Karpas-422 (cell line): ENCODE data around the gene VWA1. TPM values are rescaled to one million over a fixed set of nuclear protein-coding genes. Genes with fewer than 3 reads are reported as not detected.

Experiments used
- DNase-seq: peaks from one replicate; pipeline ENCODE4 v3.0.0-alpha.2; 2015
- H2AFZ ChIP-seq: fragments of 200-600 bp; sonication (generic); 2 replicates; pipeline ENCODE4 v1.6.1; 2014; ENCODE audit warnings: antibody characterized with exemption, low read length, mixed read lengths
- H3K27ac ChIP-seq: fragments of 200-600 bp; sonication (generic); 2 replicates; pipeline ENCODE4 v1.5.1; 2014; ENCODE audit warnings: mild to moderate bottlenecking, low read length, moderate library complexity
- H3K27me3 ChIP-seq: fragments of 200-600 bp; sonication (generic); 2 replicates; pipeline ENCODE4 v1.6.1; 2014; ENCODE audit warnings: low read length, mixed read lengths
- H3K36me3 ChIP-seq: fragments of 200-600 bp; sonication (generic); 2 replicates; pipeline ENCODE4 v1.6.1; 2014; ENCODE audit warnings: low read length, mixed read lengths; ENCODE audit not compliant: insufficient read depth
- H3K4me1 ChIP-seq: fragments of 200-600 bp; sonication (generic); 2 replicates; pipeline ENCODE4 v1.6.1; 2014; ENCODE audit warnings: mild to moderate bottlenecking, low read length, mixed read lengths
- H3K4me2 ChIP-seq: fragments of 200-600 bp; sonication (generic); 2 replicates; pipeline ENCODE4 v1.6.1; 2014; ENCODE audit warnings: low read length, low read depth, mild to moderate bottlenecking; ENCODE audit not compliant: poor library complexity, severe bottlenecking
- H3K4me3 ChIP-seq: fragments of 200-600 bp; sonication (generic); 2 replicates; pipeline ENCODE4 v1.5.1; 2014; ENCODE audit warnings: mild to moderate bottlenecking, antibody characterized with exemption, low read length, mixed read lengths
- H3K79me2 ChIP-seq: fragments of 200-600 bp; sonication (generic); 2 replicates; pipeline ENCODE4 v1.6.1; 2014; ENCODE audit warnings: mild to moderate bottlenecking, low read length, mixed read lengths
- H3K9ac ChIP-seq: fragments of 200-600 bp; sonication (generic); 2 replicates; pipeline ENCODE4 v1.6.0; 2014; ENCODE audit warnings: low read length
- H3K9me2 ChIP-seq: fragments of 200-600 bp; sonication (generic), shearing (Covaris generic); replicated peaks from 2 replicates; pipeline ENCODE4 v1.6.0; 2014; ENCODE audit warnings: mild to moderate bottlenecking, low read length, moderate library complexity; ENCODE audit not compliant: insufficient read depth
- H3K9me3 ChIP-seq: fragments of 300-700, 200-600 bp; sonication (generic); 2 replicates; pipeline ENCODE4 v1.6.1; 2014; ENCODE audit warnings: low read length, mixed read lengths
- H4K20me1 ChIP-seq: fragments of 200-600 bp; sonication (generic); 2 replicates; pipeline ENCODE4 v1.6.1; 2014; ENCODE audit warnings: mild to moderate bottlenecking, antibody characterized with exemption, low read length, low read depth; ENCODE audit not compliant: insufficient read depth
- total RNA-seq: library from RNA; depleted of rRNA; stranded (reverse); fragments of >200 nt; shearing (Covaris generic); gene quantifications from 2 replicates; pipeline ENCODE4 v1.2.3, GENCODE V29; 2014; ENCODE audit warnings: low replicate concordance

VWA1 gene
- total RNA-seq, 1 experiment from 2014 or later = not detected

DNA sequence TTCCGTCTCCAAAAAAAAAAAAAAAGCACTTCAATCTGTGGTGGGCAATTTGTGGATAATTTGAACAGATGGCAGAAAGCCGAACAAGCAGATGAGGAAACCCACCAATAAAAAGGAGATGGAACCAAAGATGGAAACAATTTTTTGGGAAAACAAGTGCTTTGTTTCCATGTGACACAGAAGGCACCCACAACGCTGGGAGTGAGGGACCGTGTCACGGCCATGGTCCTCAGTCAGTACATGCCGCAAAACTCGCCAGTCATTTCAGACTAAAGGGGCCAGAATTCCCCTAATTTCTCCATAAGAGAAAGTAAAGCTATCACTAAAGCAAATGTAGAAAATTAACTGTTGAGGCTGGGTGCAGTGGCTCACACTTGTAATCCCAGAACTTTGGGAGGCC is 41.4 kb upstream of the VWA1 start:
- no peak for DNase-seq
- H4K20me1 ChIP-seq = 0 out of 2 replicates have a peak, but pooled peaks cover 5% of the 10 kb centered on the region
- H3K9me2 ChIP-seq = no peaks in the 10 kb centered on the region
- no peaks in the 10 kb centered on the region for H3K27me3 ChIP-seq
- no peak overlapping the region for H3K4me3 ChIP-seq
- no peaks in the 10 kb centered on the region for H3K9me3 ChIP-seq
- no peak overlapping the region for H3K27ac ChIP-seq
- H3K4me2 ChIP-seq = no peak overlapping the region
- no peak overlapping the region for H3K9ac ChIP-seq
- H2AFZ ChIP-seq = no peak overlapping the region
- H3K79me2 ChIP-seq = peaks cover 49% of the 10 kb centered on the region
- peaks cover 68% of the 10 kb centered on the region for H3K36me3 ChIP-seq
- peaks cover 12% of the 10 kb centered on the region for H3K4me1 ChIP-seq

DNA sequence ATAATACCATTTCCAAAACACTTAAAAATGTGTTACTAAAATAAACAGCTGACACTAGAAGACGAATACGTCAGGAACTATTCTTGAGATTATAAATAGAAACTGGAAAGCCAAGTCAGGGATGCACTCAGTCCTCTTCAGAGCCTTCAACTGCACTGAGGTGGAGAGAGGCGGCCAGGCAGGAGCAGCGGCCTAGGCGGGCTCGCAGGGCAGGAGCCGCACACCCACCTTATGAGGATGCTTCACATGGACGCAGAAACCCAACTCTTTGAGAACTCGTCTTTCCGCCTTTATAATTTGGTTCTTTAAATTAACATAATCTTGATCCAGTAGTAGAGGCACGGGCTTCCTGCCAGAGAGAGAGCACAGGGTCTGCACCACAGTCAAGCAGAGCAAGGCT is 40.3 kb upstream of the VWA1 start:
- H3K27me3 ChIP-seq = no peaks in the 10 kb centered on the region
- H3K36me3 ChIP-seq = peaks cover 60% of the 10 kb centered on the region
- no peak for DNase-seq
- no peaks in the 10 kb centered on the region for H3K9me3 ChIP-seq
- H3K4me2 ChIP-seq = no peak overlapping the region
- H3K9me2 ChIP-seq = no peaks in the 10 kb centered on the region
- H3K4me1 ChIP-seq = peaks cover 12% of the 10 kb centered on the region
- H3K9ac ChIP-seq = no peak overlapping the region
- H3K4me3 ChIP-seq = no peak overlapping the region
- H3K79me2 ChIP-seq = peaks cover 57% of the 10 kb centered on the region
- H3K27ac ChIP-seq = no peak overlapping the region
- no peak overlapping the region for H2AFZ ChIP-seq
- peaks cover 10% of the 10 kb centered on the region; the same call in 1 of the 2 replicates for H4K20me1 ChIP-seq

DNA sequence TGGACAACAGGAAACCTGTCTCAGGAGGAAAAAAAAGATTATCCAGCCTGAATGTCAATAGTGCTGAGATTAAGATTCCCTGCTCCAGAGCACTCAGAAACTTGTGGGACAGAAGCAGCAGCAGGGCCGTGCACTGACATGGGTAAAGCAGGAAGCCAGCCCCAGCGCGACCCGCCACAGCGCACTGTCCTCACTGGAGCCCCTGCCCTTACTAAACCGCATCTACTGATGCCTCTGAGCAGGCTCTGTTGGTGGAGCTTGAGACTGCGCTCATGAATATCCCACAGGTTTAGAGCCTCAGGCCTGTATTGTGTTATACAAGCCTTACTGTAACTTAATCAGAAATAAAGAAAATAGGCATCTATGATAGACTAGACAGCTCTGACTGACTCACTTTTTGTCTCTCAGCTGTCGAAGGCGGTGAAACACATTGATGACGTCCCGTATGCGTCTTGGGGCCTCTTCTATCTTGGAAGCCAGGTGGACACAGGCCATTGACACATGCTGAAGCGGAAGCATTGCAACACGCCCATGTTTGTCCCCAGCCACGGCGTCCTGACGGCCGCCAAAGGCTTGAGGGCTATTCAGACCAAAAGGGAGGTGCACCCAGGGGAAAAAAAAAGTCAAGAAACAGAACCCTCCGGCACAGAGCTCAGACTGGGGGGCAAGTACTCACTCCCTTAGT is 37.5 kb upstream of the VWA1 start:
- H3K27ac ChIP-seq = peak overlapping the region; percentile 56
- H2AFZ ChIP-seq = no peak overlapping the region
- peaks cover 32% of the 10 kb centered on the region for H3K4me1 ChIP-seq
- peak overlapping the region; percentile 99 for H3K9ac ChIP-seq
- peak overlapping the region; percentile 76 for H3K4me2 ChIP-seq
- H3K27me3 ChIP-seq = no peaks in the 10 kb centered on the region
- H3K4me3 ChIP-seq = peak overlapping the region; percentile 96
- H4K20me1 ChIP-seq = peaks cover 20% of the 10 kb centered on the region; the same call in 1 of the 2 replicates
- no peaks in the 10 kb centered on the region for H3K9me3 ChIP-seq
- H3K79me2 ChIP-seq = peaks cover 62% of the 10 kb centered on the region
- H3K36me3 ChIP-seq = peaks cover 44% of the 10 kb centered on the region
- DNase-seq = no peak
- no peaks in the 10 kb centered on the region for H3K9me2 ChIP-seq

DNA sequence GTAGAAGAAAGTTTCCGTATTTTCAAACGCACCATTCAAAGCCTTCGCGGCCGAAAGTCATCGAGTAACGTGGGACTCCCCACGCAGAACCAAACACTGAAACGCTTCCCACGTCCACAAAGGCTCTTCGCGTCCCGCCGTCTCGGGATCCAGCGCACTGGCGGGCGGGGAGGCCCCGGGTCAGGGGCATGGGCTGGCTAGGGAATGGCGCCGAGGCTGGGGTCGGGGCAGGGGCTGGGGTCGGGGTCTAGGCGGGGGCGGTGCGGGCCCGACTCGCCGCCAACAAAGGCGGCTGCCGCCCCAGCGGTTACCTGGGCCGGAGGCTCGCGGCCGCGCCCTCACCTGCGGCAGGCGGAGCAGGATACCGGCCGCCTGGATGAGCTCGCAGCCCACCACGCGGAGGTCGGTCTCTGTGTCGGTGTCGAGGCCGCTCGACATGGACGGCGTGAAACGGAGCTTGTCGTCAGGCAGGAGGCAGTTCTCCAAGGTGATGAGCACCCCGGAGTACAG is 36.8 kb upstream of the VWA1 start:
- H3K4me2 ChIP-seq = peak overlapping the region; percentile 76
- peaks cover 39% of the 10 kb centered on the region for H3K36me3 ChIP-seq
- H2AFZ ChIP-seq = no peak overlapping the region
- H3K27me3 ChIP-seq = no peaks in the 10 kb centered on the region
- no peaks in the 10 kb centered on the region for H3K9me2 ChIP-seq
- no peak for DNase-seq
- H3K9me3 ChIP-seq = no peaks in the 10 kb centered on the region
- H3K27ac ChIP-seq = peak overlapping the region; percentile 56
- peaks cover 16% of the 10 kb centered on the region; the same call in 1 of the 2 replicates for H4K20me1 ChIP-seq
- H3K9ac ChIP-seq = peak overlapping the region; percentile 99
- H3K4me3 ChIP-seq = peak overlapping the region; percentile 96
- peaks cover 56% of the 10 kb centered on the region for H3K79me2 ChIP-seq
- H3K4me1 ChIP-seq = peaks cover 32% of the 10 kb centered on the region

DNA sequence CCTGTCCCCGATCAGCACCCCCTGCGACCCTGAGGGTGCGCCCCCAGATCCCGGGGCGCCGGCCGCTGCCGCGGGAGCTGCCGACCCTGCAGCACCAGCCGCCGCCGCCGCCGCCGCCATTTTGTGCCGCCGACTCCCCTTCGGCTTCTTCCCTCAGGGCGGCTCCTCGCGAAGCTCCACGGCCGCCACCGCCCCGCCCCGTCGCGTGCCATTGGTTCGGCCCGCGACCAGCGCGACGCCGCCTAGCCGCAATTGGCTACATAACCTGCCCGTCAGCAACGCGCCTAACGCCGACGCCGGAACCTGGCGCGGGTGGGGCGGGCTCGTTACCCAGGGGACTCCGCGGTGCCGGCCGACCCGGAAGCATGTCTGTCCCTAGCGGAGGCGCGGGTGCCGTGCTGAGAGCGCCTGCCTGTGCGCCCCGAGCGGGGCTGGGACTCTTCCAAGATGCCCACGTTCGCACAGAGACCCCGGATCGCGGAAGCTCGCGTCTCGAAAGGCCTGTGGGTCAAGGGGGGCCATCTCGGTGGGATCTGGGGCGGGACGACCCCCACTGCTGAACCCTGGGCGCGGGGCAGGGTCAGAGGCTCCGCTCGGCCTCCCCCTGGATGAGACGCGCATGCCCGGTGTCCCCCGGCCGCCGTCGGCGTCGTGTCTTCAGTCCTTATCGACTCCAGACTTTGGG is 36.2 kb upstream of the VWA1 start, which contains the start of gene CCNL2:
CCNL2 (minus strand) TSS at position 149 of the 685 bp plus-strand sequence; CDS start at position 120, 29 bp downstream.
- Histone ChIP-seq H3K79me2 (peaks cover 56% of the 10 kb centered on the region), H4K20me1 (peaks cover 16% of the 10 kb centered on the region; the same call in 1 of the 2 replicates), H3K4me3 (peak within 1 kb of the TSS; percentile 96), H3K27ac (peak within 1 kb of the TSS; percentile 71), H3K9me3 (no peaks in the 10 kb centered on the region), H3K9me2 (no peaks in the 10 kb centered on the region), H2AFZ (no peak within 1 kb of the TSS), H3K4me2 (peak within 1 kb of the TSS; percentile 76), H3K9ac (peak within 1 kb of the TSS; percentile 99), H3K36me3 (peaks cover 40% of the 10 kb centered on the region), H3K4me1 (peaks cover 32% of the 10 kb centered on the region), H3K27me3 (no peaks in the 10 kb centered on the region)
- DNase-seq = peak; percentile 100

DNA sequence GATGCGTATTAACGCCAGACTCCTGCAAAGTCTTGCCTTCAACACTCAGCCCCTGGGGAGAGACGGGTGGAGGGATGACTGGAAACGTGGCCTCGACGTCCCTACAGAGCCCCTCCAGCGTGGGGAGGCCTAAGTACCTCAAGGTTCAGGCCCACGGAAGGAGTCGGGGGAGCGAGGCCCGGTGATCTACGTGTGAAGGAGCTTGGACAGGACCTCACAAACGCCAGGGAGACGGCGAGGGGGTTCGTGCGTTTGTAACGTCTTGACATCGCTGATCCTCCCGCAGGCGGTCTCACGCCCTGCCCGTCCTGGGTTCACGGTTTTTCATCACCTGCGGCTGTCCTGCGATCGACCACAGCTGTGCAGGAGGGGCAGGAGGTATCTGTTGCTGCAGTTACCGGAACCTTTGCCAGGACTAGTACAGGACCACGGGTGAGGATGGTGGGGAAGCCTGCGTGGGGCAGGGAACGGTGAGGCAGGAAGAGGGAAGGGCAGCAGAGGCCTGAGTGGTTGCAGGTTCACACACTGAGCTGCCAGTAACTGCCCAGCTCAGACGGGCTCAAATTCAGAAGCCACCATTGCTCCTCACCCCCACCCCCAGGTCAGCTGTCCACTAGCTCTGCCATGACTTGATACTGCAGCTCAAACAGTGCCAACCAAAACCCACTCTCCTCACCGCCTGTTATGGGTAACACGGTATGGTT is 35.5 kb upstream of the VWA1 start:
- DNase-seq = peak; percentile 76
- Histone ChIP-seq H3K4me3 (peak overlapping the region; percentile 96), H3K79me2 (peaks cover 60% of the 10 kb centered on the region)

DNA sequence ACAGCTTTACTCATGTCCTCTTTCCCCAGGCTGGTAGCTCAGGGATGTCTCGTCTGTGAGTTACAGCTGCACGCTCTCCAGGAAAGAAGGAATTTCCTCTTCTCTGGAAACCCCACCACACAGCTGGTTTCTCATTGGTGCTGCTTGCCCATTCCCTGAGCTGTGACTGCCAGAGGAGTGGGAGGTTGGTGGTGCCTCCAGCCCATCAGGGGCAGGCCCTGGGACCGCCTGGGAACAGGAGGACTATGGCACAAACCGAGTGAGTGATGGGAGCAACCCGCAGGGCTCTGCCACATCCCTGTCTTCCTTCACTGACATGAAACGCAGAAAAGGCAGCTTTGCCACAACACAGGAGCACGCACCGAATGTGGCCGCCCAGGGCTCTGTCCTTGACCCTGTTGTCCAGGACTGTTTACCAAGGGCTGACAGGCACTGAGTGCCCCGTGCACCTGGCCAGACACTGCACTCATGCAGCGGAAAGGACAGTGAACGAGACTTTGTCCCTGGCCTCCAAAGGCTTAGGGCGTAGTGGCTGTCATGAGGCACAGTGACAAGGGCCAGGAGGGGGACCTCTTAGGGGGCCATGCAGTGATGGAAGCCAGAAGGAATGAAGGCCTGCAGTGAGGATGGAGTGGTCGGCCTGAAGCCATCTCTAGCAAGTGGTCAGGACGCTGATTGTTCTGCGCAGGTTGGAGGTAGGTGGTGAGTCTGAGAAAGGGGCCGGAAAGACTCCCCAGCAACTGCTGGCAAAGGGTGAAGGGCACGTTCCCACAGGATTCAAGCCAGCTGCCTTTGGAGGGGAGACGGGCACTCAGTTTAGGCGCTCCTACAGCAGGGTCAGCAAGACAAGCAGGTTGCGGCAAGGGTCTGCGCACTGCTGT is 34.7 kb upstream of the VWA1 start:
- Histone ChIP-seq H3K27me3 (no peaks in the 10 kb centered on the region), H3K36me3 (peaks cover 42% of the 10 kb centered on the region), H3K9me2 (no peaks in the 10 kb centered on the region), H4K20me1 (peaks cover 16% of the 10 kb centered on the region; the same call in 1 of the 2 replicates), H2AFZ (no peak overlapping the region), H3K27ac (peak overlapping the region; percentile 71; the same call in 1 of the 2 replicates), H3K79me2 (peaks cover 61% of the 10 kb centered on the region), H3K9me3 (no peaks in the 10 kb centered on the region), H3K4me1 (peaks cover 39% of the 10 kb centered on the region), H3K4me2 (peak overlapping the region; percentile 76), H3K9ac (peak overlapping the region; percentile 96), H3K4me3 (peak overlapping the region; percentile 96)
- DNase-seq = no peak

More for the DNA sequence above, 35.5 kb upstream of the VWA1 start:
- H3K4me2 ChIP-seq = peak overlapping the region; percentile 76
- H3K9me2 ChIP-seq = no peaks in the 10 kb centered on the region
- peak overlapping the region; percentile 96 for H3K9ac ChIP-seq
- H4K20me1 ChIP-seq = peaks cover 16% of the 10 kb centered on the region; the same call in 1 of the 2 replicates
- no peak overlapping the region for H2AFZ ChIP-seq
- peaks cover 41% of the 10 kb centered on the region for H3K36me3 ChIP-seq
- no peaks in the 10 kb centered on the region for H3K27me3 ChIP-seq
- H3K27ac ChIP-seq = peak overlapping the region; percentile 71
- peaks cover 32% of the 10 kb centered on the region for H3K4me1 ChIP-seq
- H3K9me3 ChIP-seq = no peaks in the 10 kb centered on the region
